Measurements from ENCODE around the gene CDRT4. TPM values are rescaled to one million over a fixed set of nuclear protein-coding genes. Genes with fewer than 3 reads are reported as not detected.

CDRT4 gene
- polyA plus RNA-seq, 4 donors: 2.6 to 3.9 (median 3.8) TPM

- no peak for DNase-seq (ENCODE audit: low read depth in 4 of 4, low spot score in 3 of 4)
Observed at GRCh38 chr17:15493693-15494035, 26.2 kb upstream of the CDRT4 start.

GRCh38 chr17:15492791-15493692 is 25.6 kb upstream of the CDRT4 start:
- no peak for DNase-seq (ENCODE audit: low read depth in 4 of 4, low spot score in 3 of 4)

GRCh38 chr17:15492186-15492585 is 24.8 kb upstream of the CDRT4 start:
- DNase-seq (ENCODE audit: low read depth in 4 of 4, low spot score in 3 of 4): no peak

- no peak for DNase-seq (ENCODE audit: low read depth in 4 of 4, low spot score in 3 of 4)
Observed at GRCh38 chr17:15490634-15491261, 23.3 kb upstream of the CDRT4 start.

GRCh38 chr17:15488557-15488956 is 21.1 kb upstream of the CDRT4 start:
- no peak for DNase-seq (ENCODE audit: low read depth in 4 of 4, low spot score in 3 of 4)

GRCh38 chr17:15485045-15485444 is 17.6 kb upstream of the CDRT4 start:
- DNase-seq (ENCODE audit: low read depth in 4 of 4, low spot score in 3 of 4): no peak

GRCh38 chr17:15483431-15483830 is 16.0 kb upstream of the CDRT4 start:
- DNase-seq (ENCODE audit: low read depth in 4 of 4, low spot score in 3 of 4): no peak

- no peak for DNase-seq (ENCODE audit: low read depth in 4 of 4, low spot score in 3 of 4)
Observed at GRCh38 chr17:15482476-15482875, 15.1 kb upstream of the CDRT4 start.

GRCh38 chr17:15481481-15481880 is 14.1 kb upstream of the CDRT4 start:
- DNase-seq (ENCODE audit: low read depth in 4 of 4, low spot score in 3 of 4): no peak

- DNase-seq (ENCODE audit: low read depth in 4 of 4, low spot score in 3 of 4): no peak
Observed at GRCh38 chr17:15480204-15480603, 12.8 kb upstream of the CDRT4 start.

- DNase-seq (ENCODE audit: low read depth in 4 of 4, low spot score in 3 of 4): no peak
Observed at GRCh38 chr17:15479703-15480102, 12.3 kb upstream of the CDRT4 start.

GRCh38 chr17:15478845-15479244 is 11.4 kb upstream of the CDRT4 start:
- DNase-seq (ENCODE audit: low read depth in 4 of 4, low spot score in 3 of 4): no peak

- no peak for DNase-seq (ENCODE audit: low read depth in 4 of 4, low spot score in 3 of 4)
Observed at GRCh38 chr17:15475631-15476354, 8.4 kb upstream of the CDRT4 start.

- DNase-seq (ENCODE audit: low read depth in 4 of 4, low spot score in 3 of 4): no peak
Observed at GRCh38 chr17:15472891-15473290, 5.5 kb upstream of the CDRT4 start.

GRCh38 chr17:15470536-15470935 is 3.1 kb upstream of the CDRT4 start:
- no peak for DNase-seq (ENCODE audit: low read depth in 4 of 4, low spot score in 3 of 4)

GRCh38 chr17:15469260-15469659 is 1.8 kb upstream of the CDRT4 start:
- no peak for DNase-seq (ENCODE audit: low read depth in 4 of 4, low spot score in 3 of 4)

GRCh38 chr17:15468126-15468525 is 705 bp upstream of the CDRT4 start:
- no peak for DNase-seq (ENCODE audit: low read depth in 4 of 4, low spot score in 3 of 4)

- no peak for DNase-seq (ENCODE audit: low read depth in 4 of 4, low spot score in 3 of 4)
Observed at GRCh38 chr17:15466131-15466530, 1.3 kb downstream of the CDRT4 start.

- no peak for DNase-seq (ENCODE audit: low read depth in 4 of 4, low spot score in 3 of 4)
Observed at GRCh38 chr17:15465045-15465701, 2.2 kb downstream of the CDRT4 start.

GRCh38 chr17:15464231-15464985 is 3.0 kb downstream of the CDRT4 start:
- DNase-seq (ENCODE audit: low read depth in 4 of 4, low spot score in 3 of 4): no peak

All from right renal pelvis (tissue), 4 donors.